ENCODE measurements around the gene RANBP3. TPM values are rescaled to one million over a fixed set of nuclear protein-coding genes. Genes with fewer than 3 reads are reported as not detected.

RANBP3 gene
- total RNA-seq, 3 donors from 2014 or later (not counting 1 experiment from before 2014, with no cell fraction given) = 73.9 to 95.2 (median 89.7) TPM

GRCh38 chr19:5994405-5995165 is 16.6 kb upstream of the RANBP3 start:
- Mint-ChIP-seq H3K4me3 (no peak overlapping the region), H3K4me1 (no peaks in the 10 kb centered on the region), H3K36me3 (no peaks in the 10 kb centered on the region), H3K27ac (no peak overlapping the region), H3K9me3 (no peaks in the 10 kb centered on the region), H3K27me3 (ENCODE audit: low read depth in 2 of 2) (peaks cover 0 to 3% of the 10 kb centered on the region in 2 donors)
- ATAC-seq (no peak), DNase-seq (no peak)
- Histone ChIP-seq H3K36me3 (ENCODE audit: control insufficient read depth, insufficient read depth, low read length) (no peaks in the 10 kb centered on the region), H3K9me3 (ENCODE audit: control insufficient read depth, insufficient read depth, low read length) (no peaks in the 10 kb centered on the region), H3K27me3 (ENCODE audit: control insufficient read depth, insufficient read depth, low read length) (no peaks in the 10 kb centered on the region), H3K4me3 (ENCODE audit: low read length) (no peak overlapping the region), H3K27ac (ENCODE audit: low read length) (no peak overlapping the region), H3K4me1 (ENCODE audit: control insufficient read depth, insufficient read depth, low read length) (no peaks in the 10 kb centered on the region)
- intact Hi-C loops (cut with micrococcal nuclease) = no loop called here
- TF ChIP-seq CTCF (IDR thresholded peaks at IDR 0.05) = no peak
- WGBS (ENCODE audit: insufficient coverage) = 95% methylated on average over 29 of the region's 29 CpGs

GRCh38 chr19:5993648-5994358 is 15.9 kb upstream of the RANBP3 start:
- H3K4me3 ChIP-seq (ENCODE audit: low read length) = no peak overlapping the region
- no peaks in the 10 kb centered on the region for H3K36me3 ChIP-seq (ENCODE audit: control insufficient read depth, insufficient read depth, low read length)
- Mint-ChIP-seq H3K27ac (no peak overlapping the region), H3K4me3 (no peak overlapping the region), H3K27me3 (ENCODE audit: low read depth in 2 of 2) (peaks cover 0 to 7% of the 10 kb centered on the region in 2 donors), H3K36me3 (no peaks in the 10 kb centered on the region), H3K4me1 (no peaks in the 10 kb centered on the region), H3K9me3 (no peaks in the 10 kb centered on the region)
- intact Hi-C loops (cut with micrococcal nuclease) = no loop called here
- ATAC-seq = no peak
- H3K27me3 ChIP-seq (ENCODE audit: control insufficient read depth, insufficient read depth, low read length) = no peaks in the 10 kb centered on the region
- H3K27ac ChIP-seq (ENCODE audit: low read length) = no peak overlapping the region
- no peak for TF ChIP-seq CTCF (IDR thresholded peaks at IDR 0.05)
- no peak for DNase-seq
- WGBS (ENCODE audit: insufficient coverage) = 81% methylated on average over 30 of the region's 30 CpGs
- H3K9me3 ChIP-seq (ENCODE audit: control insufficient read depth, insufficient read depth, low read length) = no peaks in the 10 kb centered on the region
- H3K4me1 ChIP-seq (ENCODE audit: control insufficient read depth, insufficient read depth, low read length) = no peaks in the 10 kb centered on the region

GRCh38 chr19:5993201-5993600 is 15.3 kb upstream of the RANBP3 start:
- TF ChIP-seq CTCF (IDR thresholded peaks at IDR 0.05) = no peak
- Mint-ChIP-seq H3K27ac (no peak overlapping the region), H3K27me3 (ENCODE audit: low read depth in 2 of 2) (peaks cover 0 to 7% of the 10 kb centered on the region in 2 donors), H3K36me3 (no peaks in the 10 kb centered on the region), H3K4me1 (no peaks in the 10 kb centered on the region), H3K9me3 (no peaks in the 10 kb centered on the region), H3K4me3 (no peak overlapping the region)
- Histone ChIP-seq H3K4me3 (ENCODE audit: low read length) (no peak overlapping the region), H3K36me3 (ENCODE audit: control insufficient read depth, insufficient read depth, low read length) (no peaks in the 10 kb centered on the region), H3K27ac (ENCODE audit: low read length) (no peak overlapping the region), H3K9me3 (ENCODE audit: control insufficient read depth, insufficient read depth, low read length) (no peaks in the 10 kb centered on the region), H3K27me3 (ENCODE audit: control insufficient read depth, insufficient read depth, low read length) (no peaks in the 10 kb centered on the region), H3K4me1 (ENCODE audit: control insufficient read depth, insufficient read depth, low read length) (no peaks in the 10 kb centered on the region)
- intact Hi-C loops (cut with micrococcal nuclease) = no loop called here
- DNase-seq (no peak), ATAC-seq (no peak)
- 85% methylated on average over 13 of the region's 13 CpGs for WGBS (ENCODE audit: insufficient coverage)

Measured in natural killer cell (primary cell).